HepG2 (cell line): ENCODE measurements around the gene PDZD8. TPM values are rescaled to one million over a fixed set of nuclear protein-coding genes. Genes with fewer than 3 reads are reported as not detected.
A peak's percentile ranks its signal among the peaks of the same experiment; 100 is the strongest.

Experiments used
- ATAC-seq: fragments of 200-7000 bp; cut with Tn5 transposase; 3 replicates; pipeline ENCODE4 v1.9.1; 2020; ENCODE audit warnings: mild to moderate bottlenecking, moderate library complexity
- BruUV-seq: library from RNA; stranded (reverse); fragments of 400-500 nt; replicated peaks from 2 replicates; lab custom pipeline; 2021; lab: Mats Ljungman, UMichigan
- CTCF ChIA-PET: fragments of 300-600 bp; formaldehyde crosslinking; extraction: SDS; loops from one replicate; lab custom pipeline; 2021; ENCODE audit warnings: low total read pairs, inconsistent platforms, low intra/inter-chr PET ratio; lab: Yijun Ruan, JAX
- POLR2A ChIA-PET: fragments of 350-600 bp; sonication (Branson Sonifier 250); formaldehyde crosslinking; loops from one replicate; lab custom pipeline; 2020; ENCODE audit warnings: antibody characterized with exemption, inconsistent platforms; lab: Yijun Ruan, JAX
- DNase-seq: peaks from one replicate; pipeline ENCODE4 v3.0.0-alpha.2; 2015; ENCODE audit warnings: low spot score
- FAIRE-seq: peaks from 3 replicates; lab custom pipeline; 2011; peaks lifted over from hg19 to GRCh38; lab: Jason Lieb, UNC
- H2AFZ ChIP-seq: one replicate; pipeline ENCODE4 v1.6.1; 2011; ENCODE audit warnings: low read length, inconsistent platforms
- H3K27ac ChIP-seq: fragments of 300-600 bp; 3 replicates; pipeline ENCODE4 v1.8.0; 2011; ENCODE audit warnings: mixed run types, mild to moderate bottlenecking, mixed read lengths, low read length, inconsistent platforms; ENCODE audit not compliant: insufficient read depth; ENCODE audit errors: extremely low read length
- H3K27me3 ChIP-seq, 2 experiments: fragments of 200-600 bp in 1 of 2; 2 replicates in 1 of 2; 3 replicates in 1 of 2; pipeline versions ENCODE4 v1.6.0 to v1.8.0; 2011; ENCODE audit warnings: low read length in 2 of 2, mild to moderate bottlenecking in 2 of 2, moderate library complexity in 2 of 2, inconsistent platforms in 1 of 2; ENCODE audit not compliant: insufficient read depth in 2 of 2, control insufficient read depth in 1 of 2
- H3K36me3 ChIP-seq, 2 experiments: fragments of 200-600 bp in 1 of 2; replicated peaks in 1 of 2; 2 replicates in 1 of 2; 3 replicates in 1 of 2; pipeline versions ENCODE4 v1.5.1 to v1.8.0; 2011; ENCODE audit warnings: low read length in 2 of 2, inconsistent platforms in 1 of 2; ENCODE audit not compliant: insufficient read depth in 2 of 2, control insufficient read depth in 1 of 2
- H3K4me1 ChIP-seq: 2 replicates; pipeline ENCODE4 v1.5.1; 2012; ENCODE audit warnings: low read length, inconsistent platforms; ENCODE audit not compliant: insufficient read depth
- H3K4me2 ChIP-seq: 2 replicates; pipeline ENCODE4 v1.6.0; 2011; ENCODE audit warnings: low read depth, low read length, inconsistent platforms
- H3K4me3 ChIP-seq, 3 experiments: fragments of 200-600 bp in 1 of 3; sonication (generic), shearing (Covaris generic) in 1 of 3; replicated peaks in 1 of 3; 2 replicates each; pipeline ENCODE4 v1.5.1; 2011 to 2016; ENCODE audit warnings: low read length in 3 of 3, inconsistent platforms in 2 of 3, low read depth in 2 of 3, mild to moderate bottlenecking in 2 of 3, control low read depth in 1 of 3, mixed read lengths in 1 of 3; ENCODE audit not compliant: insufficient read depth in 1 of 3
- H3K79me2 ChIP-seq: one replicate; pipeline ENCODE4 v1.6.1; 2011; ENCODE audit warnings: low read length, inconsistent platforms; ENCODE audit not compliant: insufficient read depth
- H3K9ac ChIP-seq: 2 replicates; pipeline ENCODE4 v1.6.0; 2011; ENCODE audit warnings: mild to moderate bottlenecking, low read depth, low read length, inconsistent platforms; ENCODE audit not compliant: insufficient read depth
- H3K9me3 ChIP-seq: 2 replicates; pipeline ENCODE4 v1.5.1; 2012; ENCODE audit warnings: mild to moderate bottlenecking, low read length
- H4K20me1 ChIP-seq: 2 replicates; pipeline ENCODE4 v1.6.0; 2011; ENCODE audit warnings: inconsistent platforms, mild to moderate bottlenecking, low read length, moderate library complexity; ENCODE audit not compliant: insufficient read depth
- JUNB ChIP-seq: sonication (generic); formaldehyde crosslinking; IDR thresholded peaks from 2 replicates; pipeline ENCODE4 v1.8.0; 2022; ENCODE audit warnings: missing genetic modification reagents, mild to moderate bottlenecking, borderline replicate concordance
- NFAT5 ChIP-seq: sonication (generic); formaldehyde crosslinking; IDR thresholded peaks from 2 replicates; pipeline ENCODE4 v1.4.0; 2020; ENCODE audit warnings: missing genetic modification reagents
- NR0B2 ChIP-seq: sonication (generic); formaldehyde crosslinking; IDR thresholded peaks from 2 replicates; pipeline ENCODE4 v1.4.0; 2020; ENCODE audit warnings: mild to moderate bottlenecking, missing genetic modification reagents
- PPARG ChIP-seq: conservative IDR thresholded peaks from 2 replicates; pipeline ENCODE4 v1.6.1; 2016; ENCODE audit warnings: missing biosample characterization, missing genetic modification reagents
- PRMT3 ChIP-seq: sonication (generic); formaldehyde crosslinking; IDR thresholded peaks from 2 replicates; pipeline ENCODE4 v1.8.1; 2022; ENCODE audit warnings: low read depth, mild to moderate bottlenecking, moderate library complexity, missing genetic modification reagents, borderline replicate concordance
- THAP7 ChIP-seq: sonication (generic); formaldehyde crosslinking; IDR thresholded peaks from 2 replicates; pipeline ENCODE4 v1.8.1; 2023; ENCODE audit warnings: mild to moderate bottlenecking, missing genetic modification reagents
- ZFP36L1 ChIP-seq: sonication (generic); formaldehyde crosslinking; IDR thresholded peaks from 2 replicates; pipeline ENCODE4 v1.8.0; 2022; ENCODE audit warnings: mild to moderate bottlenecking, missing genetic modification reagents, moderate library complexity
- ZNF430 ChIP-seq: sonication (generic); formaldehyde crosslinking; IDR thresholded peaks from 2 replicates; pipeline ENCODE4 v1.9.0; 2021; ENCODE audit warnings: mild to moderate bottlenecking, missing genetic modification reagents
- WGBS: methylation state at CpG from one replicate; pipeline ENCODE4 v1.1.6; 2017; ENCODE audit warnings: low lambda C conversion rate; 5-methylcytosine and 5-hydroxymethylcytosine counted together
- in situ Hi-C: cut with HindIII; loops from 2 replicates; pipeline ENCODE4 v1.10.0; 2017; ENCODE audit warnings: low pct_unique_long_range_greater_than_20kb; ENCODE audit not compliant: extremely low pct_ligation_motif_present
- intact Hi-C: fragments of 100-400 bp; cut with micrococcal nuclease; formaldehyde crosslinking; loops from one replicate; pipeline ENCODE4 v1.10.0; 2022; ENCODE audit not compliant: unreplicated experiment
- polyA plus RNA-seq, 8 experiments: library from polyadenylated mRNA; depleted of rRNA in 3 of 8; stranded (reverse) in 7 of 8; unstranded in 1 of 8; fragments of >200 nt; fragmentation: Illumina TruSeq in 4 of 8; extraction: Trizol in 4 of 8; gene quantifications; 2 replicates each; pipeline versions ENCODE4 v1.2.1 to v1.2.3, GENCODE V29; 2011 to 2016; ENCODE audit warnings: low read depth in 4 of 8, missing spikeins in 1 of 8, mixed read lengths in 1 of 8; ENCODE audit not compliant: insufficient read depth in 1 of 8
- total RNA-seq, 5 experiments: library from RNA; depleted of rRNA; stranded (reverse); fragments of >200 nt; fragmentation: Illumina TruSeq; extraction: Trizol; gene quantifications; 2 replicates each; pipeline ENCODE4 v1.2.3, GENCODE V29; 2016; ENCODE audit warnings: low read depth in 1 of 5

PDZD8 gene
- total and polyA plus RNA-seq, 2 of the 13 experiments (the other 11 are each of a cell fraction or from before 2014, with no cell fraction given), result 11.2 to 32.0 TPM

GRCh38 chr10:117239721-117240620, 135.3 kb downstream of the PDZD8 start:
- intact Hi-C loops, result no loop called here
- peak; percentile 58 for ATAC-seq
- CTCF ChIA-PET, result no interaction called here

More at GRCh38 chr10:117239721-117240620, 135.3 kb downstream of the PDZD8 start:
- Histone ChIP-seq H2AFZ (no peak overlapping the region), H3K79me2 (no peaks in the 10 kb centered on the region), H3K4me3 (peak overlapping the region in 1 of 3 experiments; percentile 57; a peak in 1 of 6 replicates), H3K4me1 (0 out of 2 replicates have a peak, but pooled peaks cover 7% of the 10 kb centered on the region), H3K9ac (no peak overlapping the region), H3K27ac (no peak overlapping the region), H3K9me3 (no peaks in the 10 kb centered on the region), H3K27me3 (peaks cover 8 to 76% of the 10 kb centered on the region in 2 experiments; a peak in 4 of 5 replicates), H3K36me3 (no peaks in the 10 kb centered on the region), H4K20me1 (no peaks in the 10 kb centered on the region), H3K4me2 (peak overlapping the region; percentile 65)
- DNase-seq (no peak), FAIRE-seq (no peak)
- in situ Hi-C loops, result no loop called here
- TF ChIP-seq NFAT5 (CRISPR knock-in tag), result no peak
- TF ChIP-seq THAP7 (CRISPR knock-in tag), result no peak
- TF ChIP-seq ZFP36L1 (CRISPR knock-in tag), result no peak
- no peak for TF ChIP-seq JUNB
- TF ChIP-seq PRMT3, result no peak
- TF ChIP-seq NR0B2 (CRISPR knock-in tag), result no peak
- no peak for TF ChIP-seq PPARG (CRISPR knock-in tag)
- no peak for TF ChIP-seq ZNF430 (CRISPR knock-in tag)
- WGBS, result 25% methylated on average over 9 of the region's 15 CpGs
- POLR2A ChIA-PET, result no interaction called here
- no TSS peak for BruUV-seq
